ENCODE results near the gene FBLIM1.

GRCh38 chr1:15739259-15739658, 19.3 kb upstream of the FBLIM1 start:
- TF ChIP-seq CTCF (IDR thresholded peaks at IDR 0.05; ENCODE audit: low read depth, low read length) = no peak
- no peak for TF ChIP-seq POLR2A (IDR thresholded peaks at IDR 0.05; ENCODE audit: extremely low read depth, insufficient read length)
